ENCODE data around the gene MDC1. TPM values are rescaled to one million over a fixed set of nuclear protein-coding genes. Genes with fewer than 3 reads are reported as not detected.
A peak's percentile ranks its signal among the peaks of the same experiment; 100 is the strongest.

The MDC1 gene
- total and polyA plus RNA-seq, 2 of the 13 experiments (the other 11 are each of a cell fraction or from before 2014, with no cell fraction given): 8.4 to 14.0 TPM

GRCh38 chr6:30683980-30684338 lies 33.1 kb downstream of the MDC1 start (continued):
- TF ChIP-seq ZNF691 (CRISPR knock-in tag; IDR thresholded peaks at IDR 0.05; ENCODE audit: borderline replicate concordance, low read depth) (no peak), ZNF451 (CRISPR knock-in tag; IDR thresholded peaks at IDR 0.05) (no peak), ZNF709 (CRISPR knock-in tag; IDR thresholded peaks at IDR 0.05) (no peak), JUNB (CRISPR knock-in tag; IDR thresholded peaks at IDR 0.05; ENCODE audit: borderline replicate concordance) (no peak), ZNF616 (CRISPR knock-in tag; IDR thresholded peaks at IDR 0.05; ENCODE audit: low read depth) (no peak), MYC (CRISPR knock-in tag; IDR thresholded peaks at IDR 0.05; ENCODE audit: borderline replicate concordance) (no peak), HOXD1 (CRISPR knock-in tag; IDR thresholded peaks at IDR 0.05) (no peak), ZNF124 (CRISPR knock-in tag; IDR thresholded peaks at IDR 0.05) (no peak)

GRCh38 chr6:30683183-30683979 lies 33.7 kb downstream of the MDC1 start:
- H3K27me3 ChIP-seq (ENCODE audit: control insufficient read depth in 1 of 2, insufficient read depth in 2 of 2, low read length in 2 of 2): no peaks in the 10 kb centered on the region
- intact Hi-C loops (cut with micrococcal nuclease; ENCODE audit: unreplicated experiment) (no loop called here), in situ Hi-C loops (cut with HindIII; ENCODE audit: extremely low pct_ligation_motif_present, low pct_unique_long_range_greater_than_20kb) (loop anchor here (25.0 kb wide), 1 partner anchor 404 kb away; no protein-coding TSS in a partner anchor)
- no peak overlapping the region for H2AFZ ChIP-seq (ENCODE audit: low read length)
- DNase-seq (ENCODE audit: low spot score): no peak
- WGBS (ENCODE audit: low lambda C conversion rate): 58% methylated on average over 7 of the region's 7 CpGs
- peak overlapping the region; percentile 48 for H3K4me2 ChIP-seq (ENCODE audit: low read depth, low read length)
- ChIA-PET CTCF (ENCODE audit: low intra/inter-chr PET ratio, low total read pairs) (interaction anchor here (0.7 to 3.5 kb wide), 2 partner anchors 39 to 42 kb away, joined by 3 to 11 read pairs; no protein-coding TSS in a partner anchor), POLR2A (interaction anchor here (0.5 to 2.5 kb wide), 6 partner anchors 11 to 99 kb away, joined by 3 to 10 read pairs (median 6); partner anchors contain the start of genes DHX16 and MDC1)
- H3K36me3 ChIP-seq (replicated peaks in 1 of 2; ENCODE audit: control insufficient read depth in 1 of 2, insufficient read depth in 2 of 2, low read length in 2 of 2): no peaks in the 10 kb centered on the region
- H3K9ac ChIP-seq (ENCODE audit: insufficient read depth, low read depth, low read length): peak overlapping the region; percentile 24; the same call in 1 of the 2 replicates
- H4K20me1 ChIP-seq (ENCODE audit: insufficient read depth, low read length): no peaks in the 10 kb centered on the region
- ATAC-seq: no peak
- H3K9me3 ChIP-seq (ENCODE audit: low read length): no peaks in the 10 kb centered on the region
- H3K4me1 ChIP-seq (ENCODE audit: insufficient read depth, low read length): peaks cover 69% of the 10 kb centered on the region
- peak overlapping the region; percentile 3 for H3K27ac ChIP-seq (ENCODE audit: extremely low read length, insufficient read depth, low read length)
- no peaks in the 10 kb centered on the region for H3K79me2 ChIP-seq (ENCODE audit: insufficient read depth, low read length)
- H3K4me3 ChIP-seq (replicated peaks in 1 of 3; ENCODE audit: insufficient read depth in 1 of 3, low read depth in 2 of 3, low read length in 3 of 3): no peak overlapping the region
- BruUV-seq (replicated peaks): no TSS peak
- TF ChIP-seq TP53 (CRISPR knock-in tag; conservative IDR thresholded peaks at IDR 0.05) (no peak), NFKB2 (CRISPR knock-in tag; IDR thresholded peaks at IDR 0.05; ENCODE audit: borderline replicate concordance) (no peak), HNRNPK (IDR thresholded peaks at IDR 0.05; ENCODE audit: low read depth, low read length, poor library complexity, severe bottlenecking) (peak; percentile 39), ZNF350 (CRISPR knock-in tag; IDR thresholded peaks at IDR 0.05; ENCODE audit: borderline replicate concordance, low read depth) (0 out of 2 replicates have a peak, but pooled peaks have one; percentile 7)
- FAIRE-seq: no peak

Data from HepG2 (cell line).